OCI-LY7 (cell line): ENCODE measurements around the gene SMOC1. TPM values are rescaled to one million over a fixed set of nuclear protein-coding genes. Genes with fewer than 3 reads are reported as not detected.

ENCODE experiments used
- BruUV-seq: library from RNA; stranded (reverse); fragments of 400-500 nt; replicated peaks from 2 replicates; lab custom pipeline; 2021; lab: Mats Ljungman, UMichigan
- CTCF ChIA-PET: fragments of 300-600 bp; sonication (Branson Sonifier 250); formaldehyde crosslinking; loops from one replicate; lab custom pipeline; 2022; ENCODE audit warnings: antibody characterized with exemption; ENCODE audit not compliant: unreplicated experiment; lab: Charles Lee
- POLR2A ChIA-PET: fragments of 300-600 bp; sonication (Branson Sonifier 250); formaldehyde crosslinking; loops from one replicate; lab custom pipeline; 2022; ENCODE audit warnings: antibody characterized with exemption; lab: Charles Lee
- DNase-seq: peaks from one replicate; pipeline ENCODE4 v3.0.0-alpha.2; 2015; ENCODE audit warnings: low spot score
- H2AFZ ChIP-seq: fragments of 200-600 bp; sonication (generic), shearing (Covaris generic); 2 replicates; pipeline ENCODE4 v1.6.1; 2014; ENCODE audit warnings: mild to moderate bottlenecking, antibody characterized with exemption, low read length, moderate library complexity
- H3K27ac ChIP-seq: fragments of 200-600 bp; sonication (generic); 2 replicates; pipeline ENCODE4 v1.5.1; 2014; ENCODE audit warnings: mixed run types, low read depth, mild to moderate bottlenecking, moderate library complexity, low read length, inconsistent platforms; ENCODE audit not compliant: poor library complexity, severe bottlenecking
- H3K36me3 ChIP-seq: fragments of 200-600 bp; sonication (generic); 2 replicates; pipeline ENCODE4 v1.6.1; 2014; ENCODE audit warnings: mild to moderate bottlenecking, antibody characterized with exemption, low read length, moderate library complexity, mixed read lengths; ENCODE audit not compliant: insufficient read depth
- H3K4me1 ChIP-seq: fragments of 200-600 bp; sonication (generic); 2 replicates; pipeline ENCODE4 v1.5.1; 2014; ENCODE audit warnings: mild to moderate bottlenecking, low read length; ENCODE audit not compliant: insufficient read depth, poor library complexity, severe bottlenecking
- H3K4me2 ChIP-seq: fragments of 200-600 bp; sonication (generic); 2 replicates; pipeline ENCODE4 v1.6.1; 2014; ENCODE audit warnings: mild to moderate bottlenecking, low read length
- H3K4me3 ChIP-seq: fragments of 200-600 bp; sonication (generic); 2 replicates; pipeline ENCODE4 v1.5.1; 2014; ENCODE audit warnings: mild to moderate bottlenecking, low read depth, low read length; ENCODE audit not compliant: poor library complexity, severe bottlenecking
- H3K79me2 ChIP-seq: fragments of 200-600 bp; sonication (generic); 2 replicates; pipeline ENCODE4 v1.6.1; 2016; ENCODE audit warnings: low read depth, mild to moderate bottlenecking, low read length, moderate library complexity, mixed read lengths; ENCODE audit not compliant: insufficient read depth
- H3K9me2 ChIP-seq: fragments of 200-600 bp; sonication (generic); 2 replicates; pipeline ENCODE4 v1.6.1; 2016; ENCODE audit warnings: mild to moderate bottlenecking, low read length, mixed read lengths; ENCODE audit not compliant: insufficient read depth
- H3K9me3 ChIP-seq: fragments of 200-600 bp; sonication (generic); 2 replicates; pipeline ENCODE4 v1.6.1; 2014; ENCODE audit warnings: mild to moderate bottlenecking, mixed run types, low read length, mixed read lengths
- H4K20me1 ChIP-seq: fragments of 200-600 bp; sonication (generic); 2 replicates; pipeline ENCODE4 v1.6.1; 2014; ENCODE audit warnings: mild to moderate bottlenecking, antibody characterized with exemption, low read length, moderate library complexity, mixed read lengths; ENCODE audit not compliant: insufficient read depth
- EZH2phosphoT487 ChIP-seq: fragments of 200-600 bp; sonication (generic); IDR thresholded peaks from 2 replicates; pipeline ENCODE4 v1.6.1; 2018; ENCODE audit warnings: low read depth, borderline replicate concordance, mild to moderate bottlenecking, mixed run types, antibody characterized with exemption, low read length, moderate library complexity, mixed read lengths
- intact Hi-C: fragments of 100-400 bp; cut with micrococcal nuclease; formaldehyde crosslinking; loops from one replicate; pipeline ENCODE4 v1.10.0; 2022; ENCODE audit not compliant: unreplicated experiment
- total RNA-seq, 2 experiments: library from RNA; depleted of rRNA in 1 of 2; stranded (reverse); fragments of >200 nt in 1 of 2; shearing (Covaris generic) in 1 of 2; gene quantifications; 2 replicates each; pipeline ENCODE4 v1.2.3, GENCODE V29; 2014 to 2022
- TF ChIP-seq, protein P1 (sequence below): fragments of 200-600 bp; sonication (generic); conservative IDR thresholded peaks from 2 replicates; pipeline ENCODE4 v1.5.1; 2014; ENCODE audit warnings: mild to moderate bottlenecking, antibody characterized with exemption, low read length, moderate library complexity, mixed read lengths

SMOC1 gene
- total RNA-seq, 2 experiments from 2014 or later = not detected

DNA sequence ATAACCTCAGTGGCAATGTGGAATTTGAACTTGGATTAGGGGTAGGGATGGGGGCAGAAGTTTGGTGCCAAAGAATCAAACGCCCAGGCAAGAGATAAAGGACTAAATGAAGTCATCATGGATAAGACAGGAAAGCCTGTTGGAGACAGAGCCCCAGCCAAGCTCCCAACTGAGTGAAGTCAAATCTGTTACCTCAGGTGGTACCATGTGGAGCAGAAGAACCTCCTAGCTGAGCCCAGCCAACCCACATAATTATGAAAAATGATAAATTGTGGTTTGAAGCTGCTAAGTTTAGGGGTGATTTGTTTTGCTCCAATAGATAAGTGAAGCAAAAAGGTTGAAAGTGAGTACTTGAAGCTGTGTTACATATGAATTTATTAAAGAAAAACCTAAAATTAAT is 66.1 kb downstream of the SMOC1 start:
- H3K27ac ChIP-seq = no peak overlapping the region
- no peak overlapping the region for H2AFZ ChIP-seq
- H3K4me1 ChIP-seq = no peaks in the 10 kb centered on the region
- intact Hi-C loops = no loop called here
- TF ChIP-seq EZH2phosphoT487 = no peak
- TF ChIP-seq, protein P1, sequence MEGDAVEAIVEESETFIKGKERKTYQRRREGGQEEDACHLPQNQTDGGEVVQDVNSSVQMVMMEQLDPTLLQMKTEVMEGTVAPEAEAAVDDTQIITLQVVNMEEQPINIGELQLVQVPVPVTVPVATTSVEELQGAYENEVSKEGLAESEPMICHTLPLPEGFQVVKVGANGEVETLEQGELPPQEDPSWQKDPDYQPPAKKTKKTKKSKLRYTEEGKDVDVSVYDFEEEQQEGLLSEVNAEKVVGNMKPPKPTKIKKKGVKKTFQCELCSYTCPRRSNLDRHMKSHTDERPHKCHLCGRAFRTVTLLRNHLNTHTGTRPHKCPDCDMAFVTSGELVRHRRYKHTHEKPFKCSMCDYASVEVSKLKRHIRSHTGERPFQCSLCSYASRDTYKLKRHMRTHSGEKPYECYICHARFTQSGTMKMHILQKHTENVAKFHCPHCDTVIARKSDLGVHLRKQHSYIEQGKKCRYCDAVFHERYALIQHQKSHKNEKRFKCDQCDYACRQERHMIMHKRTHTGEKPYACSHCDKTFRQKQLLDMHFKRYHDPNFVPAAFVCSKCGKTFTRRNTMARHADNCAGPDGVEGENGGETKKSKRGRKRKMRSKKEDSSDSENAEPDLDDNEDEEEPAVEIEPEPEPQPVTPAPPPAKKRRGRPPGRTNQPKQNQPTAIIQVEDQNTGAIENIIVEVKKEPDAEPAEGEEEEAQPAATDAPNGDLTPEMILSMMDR = no peak
- no peaks in the 10 kb centered on the region for H3K36me3 ChIP-seq
- CTCF ChIA-PET = no interaction called here
- no peak overlapping the region for H3K4me2 ChIP-seq
- no peak overlapping the region for H3K4me3 ChIP-seq
- no peak for DNase-seq
- H3K9me3 ChIP-seq = no peaks in the 10 kb centered on the region
- BruUV-seq = no TSS peak
- POLR2A ChIA-PET = interaction anchor here (0.7 kb wide), 1 partner anchor 1537 kb away, joined by 3 read pairs; no protein-coding TSS in a partner anchor
- H4K20me1 ChIP-seq = no peaks in the 10 kb centered on the region
- no peaks in the 10 kb centered on the region for H3K9me2 ChIP-seq
- no peaks in the 10 kb centered on the region for H3K79me2 ChIP-seq

- H4K20me1 ChIP-seq = no peaks in the 10 kb centered on the region
- H3K79me2 ChIP-seq = no peaks in the 10 kb centered on the region
- no peaks in the 10 kb centered on the region for H3K4me1 ChIP-seq
- ChIA-PET CTCF (no interaction called here), POLR2A (interaction anchor here (0.5 kb wide), 1 partner anchor 1116 kb away, joined by 4 read pairs; no protein-coding TSS in a partner anchor)
- TF ChIP-seq, protein P1 = no peak
- TF ChIP-seq EZH2phosphoT487 = no peak
- BruUV-seq = no TSS peak
- DNase-seq = no peak
- intact Hi-C loops = no loop called here
- H2AFZ ChIP-seq = no peak overlapping the region
- no peak overlapping the region for H3K4me2 ChIP-seq
- no peak overlapping the region for H3K27ac ChIP-seq
- no peaks in the 10 kb centered on the region for H3K9me3 ChIP-seq
- H3K4me3 ChIP-seq = no peak overlapping the region
- no peaks in the 10 kb centered on the region for H3K9me2 ChIP-seq
- H3K36me3 ChIP-seq = no peaks in the 10 kb centered on the region
Observed at GRCh38 chr14:69945912-69946311, 66.7 kb downstream of the SMOC1 start.

- H3K4me1 ChIP-seq = no peaks in the 10 kb centered on the region
- H3K4me2 ChIP-seq = no peak overlapping the region
- no peak overlapping the region for H2AFZ ChIP-seq
- no peaks in the 10 kb centered on the region for H3K36me3 ChIP-seq
- no peaks in the 10 kb centered on the region for H3K9me2 ChIP-seq
- POLR2A ChIA-PET = no interaction called here
- H3K4me3 ChIP-seq = no peak overlapping the region
- DNase-seq = no peak
- no peak overlapping the region for H3K27ac ChIP-seq
- H3K79me2 ChIP-seq = no peaks in the 10 kb centered on the region
- no TSS peak for BruUV-seq
- CTCF ChIA-PET = no interaction called here
- H3K9me3 ChIP-seq = no peaks in the 10 kb centered on the region
- H4K20me1 ChIP-seq = no peaks in the 10 kb centered on the region
- intact Hi-C loops = no loop called here
- TF ChIP-seq, protein P1 = no peak
- TF ChIP-seq EZH2phosphoT487 = no peak
Observed at GRCh38 chr14:69948351-69948750, 69.1 kb downstream of the SMOC1 start.
